Jurkat, Clone E6-1 (cell line): Measurements from ENCODE around the gene HS6ST2.

Experiments
- DNase-seq: peaks from one replicate; pipeline ENCODE4 v3.0.0-alpha.2; 2011; ENCODE audit warnings: low read depth, low spot score
- H3K4me3 ChIP-seq: 2 replicates; pipeline ENCODE4 v1.5.1; 2011; ENCODE audit warnings: mild to moderate bottlenecking, low read length, control low read depth, moderate library complexity

The HS6ST2 gene

DNA sequence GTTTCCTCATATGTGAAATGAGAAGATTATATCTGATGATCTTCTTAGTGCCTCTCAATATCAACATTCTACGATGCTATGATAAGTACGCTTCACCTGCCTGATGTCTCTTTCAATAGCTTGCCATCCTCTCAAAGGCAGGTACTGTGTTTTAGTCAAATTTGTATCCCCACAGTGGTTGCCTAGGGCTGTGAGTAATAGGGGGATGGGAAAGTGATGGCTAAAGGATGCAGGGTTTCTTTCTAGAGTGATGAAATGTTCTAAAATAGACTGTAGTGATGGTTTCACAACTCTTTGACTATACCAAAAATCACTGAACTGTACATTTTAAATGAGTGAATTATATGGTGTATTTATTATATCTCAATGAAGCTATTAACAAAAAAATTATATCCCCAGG is 142.8 kb downstream of the HS6ST2 start:
- no peak overlapping the region for H3K4me3 ChIP-seq
- no peak for DNase-seq

DNA sequence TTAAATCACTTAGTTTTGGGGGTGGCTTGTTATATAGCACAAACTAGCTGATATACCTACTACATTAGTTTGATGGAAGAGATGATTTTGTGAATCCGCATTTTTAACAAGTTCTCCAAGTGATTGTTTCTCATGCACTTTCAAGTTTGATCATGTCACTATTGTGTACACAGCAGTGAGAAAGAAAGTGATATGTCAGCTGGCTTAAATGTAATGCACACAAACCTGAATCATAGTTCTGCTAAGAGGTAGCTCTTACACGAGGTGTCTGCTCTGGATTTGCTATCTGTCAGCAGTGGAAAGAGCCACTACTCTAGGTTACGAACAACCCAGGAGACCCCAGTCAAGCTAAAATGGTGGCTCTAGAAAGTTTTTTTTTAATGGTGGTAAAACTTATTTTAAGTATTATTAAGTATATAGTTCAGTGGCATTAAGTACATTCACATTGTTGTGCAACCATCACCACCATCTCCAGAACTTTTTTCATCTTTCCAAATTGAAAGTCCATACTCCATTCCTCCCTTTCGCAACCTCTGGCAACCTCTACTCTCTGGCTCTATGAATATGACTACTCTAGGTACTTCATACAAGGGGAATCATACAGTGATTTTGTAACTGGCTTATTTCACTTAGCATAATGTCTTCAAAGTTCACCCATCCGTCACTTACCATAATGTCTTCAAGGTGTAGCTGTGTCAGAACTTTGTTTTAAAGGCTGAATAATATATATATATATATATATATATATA is 147.3 kb downstream of the HS6ST2 start:
- H3K4me3 ChIP-seq, result no peak overlapping the region
- DNase-seq, result no peak

DNA sequence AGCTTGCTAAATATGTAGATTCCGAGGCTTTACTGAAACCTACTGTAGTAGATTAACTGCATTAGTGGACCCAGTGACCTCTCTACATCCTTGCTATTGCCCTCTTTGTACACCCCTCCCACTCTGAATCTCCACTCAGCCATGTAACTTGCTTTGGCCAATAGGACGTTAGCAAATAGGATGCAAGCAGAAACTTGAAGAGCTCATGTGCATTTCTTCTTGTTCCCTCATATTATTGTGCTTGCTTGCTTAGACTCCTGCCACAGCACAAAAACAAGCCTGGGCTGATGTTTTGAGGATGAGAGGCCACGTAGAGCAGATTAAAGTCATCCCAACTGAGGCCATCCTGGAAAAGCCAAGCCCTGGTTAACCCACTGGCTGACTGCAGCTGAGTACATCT is 147.9 kb downstream of the HS6ST2 start:
- no peak overlapping the region for H3K4me3 ChIP-seq
- DNase-seq, result no peak

DNA sequence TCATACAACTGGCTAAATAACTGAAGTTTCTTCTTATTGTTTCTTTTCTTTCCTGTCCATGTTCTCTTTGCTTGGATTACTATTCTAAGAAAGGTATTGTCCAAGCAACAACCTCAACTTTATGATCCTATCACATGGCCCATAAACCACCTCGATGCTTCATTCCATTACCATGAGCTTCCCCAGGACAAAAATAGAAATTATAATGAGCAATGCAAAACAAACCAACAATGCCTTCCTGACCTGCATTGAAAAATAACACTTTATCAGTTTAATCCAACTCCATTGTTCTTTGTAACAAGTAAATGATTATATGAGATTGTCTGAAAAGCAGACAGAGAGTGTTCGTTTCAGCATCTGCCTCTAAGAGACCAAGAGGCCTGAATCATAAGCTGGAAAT is 148.8 kb downstream of the HS6ST2 start:
- no peak for DNase-seq
- no peak overlapping the region for H3K4me3 ChIP-seq

DNA sequence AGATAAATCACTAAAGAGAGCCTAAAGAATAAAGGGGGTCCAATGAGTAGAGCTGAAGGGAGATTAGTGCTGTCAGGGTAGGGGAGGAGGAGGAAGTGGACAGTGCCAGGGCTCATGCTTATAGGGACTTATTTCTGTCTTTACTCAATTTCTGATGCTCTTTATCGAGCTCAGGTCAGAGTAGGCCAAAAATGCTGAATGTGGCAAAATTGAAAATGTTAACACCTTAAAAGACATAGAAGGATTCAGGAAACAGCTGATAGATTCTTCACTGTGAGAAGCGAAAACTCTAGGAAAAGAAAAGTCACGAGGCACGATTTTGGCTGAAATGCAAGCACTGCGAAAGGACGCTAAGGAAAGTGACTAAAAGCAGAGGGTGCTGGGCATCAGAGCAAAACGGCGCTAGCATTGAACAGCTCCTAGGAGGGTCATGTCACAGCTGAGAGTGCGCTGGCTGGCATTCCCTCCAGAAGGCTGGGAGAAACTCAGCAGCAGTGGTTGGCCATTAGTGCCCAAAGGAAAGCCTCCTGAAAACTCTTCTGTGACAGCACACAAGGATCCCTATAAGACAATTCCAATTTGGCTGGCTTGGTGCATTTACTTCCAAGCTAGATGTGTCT is 150.9 kb downstream of the HS6ST2 start:
- H3K4me3 ChIP-seq, result no peak overlapping the region
- DNase-seq, result no peak

DNA sequence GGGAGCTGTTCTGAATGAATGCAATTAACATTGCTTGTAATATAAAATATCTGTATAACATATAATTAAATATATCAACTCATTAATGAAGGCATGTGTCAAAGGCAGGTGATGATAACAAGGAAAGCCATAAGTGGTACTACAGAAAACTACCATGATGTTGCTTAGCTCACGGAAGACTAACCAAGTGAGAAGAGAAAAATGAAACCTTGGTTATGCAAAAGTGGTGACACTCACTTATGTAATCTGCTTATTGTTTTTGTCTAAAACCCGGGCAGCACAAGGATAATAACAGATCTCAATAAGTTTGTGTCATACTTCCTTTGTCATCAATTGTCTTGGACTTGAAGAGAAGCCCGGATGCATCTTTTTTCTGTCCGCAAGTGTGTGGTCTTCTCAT is 156.4 kb downstream of the HS6ST2 start:
- no peak overlapping the region for H3K4me3 ChIP-seq
- no peak for DNase-seq

DNA sequence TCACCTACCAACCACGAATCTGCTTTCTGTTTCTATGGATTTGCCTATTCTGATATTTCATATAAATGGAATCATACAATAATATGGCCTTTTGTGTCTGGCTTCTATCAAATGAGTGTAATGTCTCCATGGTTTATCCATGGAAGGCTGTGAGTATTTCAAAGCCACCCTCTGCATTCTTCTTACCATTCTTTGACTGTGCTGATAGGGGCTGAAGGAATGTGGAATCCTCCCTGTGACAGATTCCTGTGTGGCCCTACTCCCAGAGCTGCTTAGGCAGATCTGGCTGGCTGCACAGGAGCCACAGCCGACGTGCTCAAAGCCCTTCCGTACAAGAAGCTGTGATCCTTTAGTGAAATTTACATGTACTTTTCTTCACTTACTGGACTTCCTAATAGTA is 163.2 kb downstream of the HS6ST2 start:
- DNase-seq, result no peak
- H3K4me3 ChIP-seq, result no peak overlapping the region

DNA sequence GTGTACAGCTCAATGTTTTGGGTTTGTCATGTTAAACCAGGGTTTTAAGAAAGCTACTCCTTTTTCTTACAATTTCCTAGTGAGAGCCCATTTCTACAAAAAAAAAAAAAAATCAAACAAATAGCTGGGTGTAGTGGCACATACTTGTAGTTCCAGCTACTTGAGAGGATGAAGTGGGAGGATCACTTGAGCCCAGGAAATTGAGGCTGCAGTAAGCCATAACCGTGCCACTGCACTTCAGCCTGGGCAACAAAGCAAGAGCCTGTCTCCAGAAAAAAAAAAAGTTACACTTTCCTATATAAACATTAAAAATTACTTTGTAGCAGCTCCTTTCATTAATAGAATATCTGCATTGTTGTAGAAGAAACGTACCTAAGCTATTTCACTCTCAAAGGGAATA is 166.7 kb downstream of the HS6ST2 start:
- no peak overlapping the region for H3K4me3 ChIP-seq
- DNase-seq, result no peak

DNA sequence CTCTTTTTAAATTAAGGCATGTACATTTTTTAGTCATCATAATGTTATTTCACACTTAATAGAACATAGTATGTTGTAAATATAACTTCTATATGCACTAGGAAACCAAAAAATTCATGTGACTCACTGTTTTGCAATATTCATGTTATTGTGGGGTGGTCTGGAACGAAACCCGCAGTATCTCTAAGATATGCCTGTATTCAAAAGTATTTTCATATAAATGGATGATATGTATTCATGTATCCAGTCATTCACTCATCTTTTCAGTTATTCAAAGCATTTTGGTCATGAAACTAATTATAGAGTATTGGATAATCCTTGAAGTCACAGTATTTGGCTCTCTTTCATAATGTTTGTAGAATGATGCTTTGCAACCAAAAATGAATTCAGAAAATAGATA is 168.1 kb downstream of the HS6ST2 start:
- H3K4me3 ChIP-seq, result no peak overlapping the region
- no peak for DNase-seq

DNA sequence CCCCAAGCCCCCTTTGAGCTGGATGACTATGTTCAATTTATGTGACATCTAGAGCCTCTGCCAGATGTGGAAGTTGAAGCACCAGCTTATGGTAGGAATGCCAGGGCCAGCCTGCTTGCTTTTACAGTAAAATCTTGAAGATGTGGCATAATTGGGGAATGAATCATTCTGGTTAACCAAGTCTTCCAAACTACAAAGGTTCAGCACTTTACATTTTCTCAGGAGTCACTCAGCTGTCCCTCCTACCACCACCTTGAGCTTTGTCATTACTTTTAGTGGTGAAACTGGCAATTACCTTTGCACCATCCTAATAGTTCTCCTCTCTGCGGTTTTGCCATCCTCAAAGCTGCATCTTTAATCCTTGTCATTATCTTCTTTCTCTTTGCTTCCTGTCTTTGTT is 172.2 kb downstream of the HS6ST2 start:
- H3K4me3 ChIP-seq, result no peak overlapping the region
- DNase-seq, result no peak

DNA sequence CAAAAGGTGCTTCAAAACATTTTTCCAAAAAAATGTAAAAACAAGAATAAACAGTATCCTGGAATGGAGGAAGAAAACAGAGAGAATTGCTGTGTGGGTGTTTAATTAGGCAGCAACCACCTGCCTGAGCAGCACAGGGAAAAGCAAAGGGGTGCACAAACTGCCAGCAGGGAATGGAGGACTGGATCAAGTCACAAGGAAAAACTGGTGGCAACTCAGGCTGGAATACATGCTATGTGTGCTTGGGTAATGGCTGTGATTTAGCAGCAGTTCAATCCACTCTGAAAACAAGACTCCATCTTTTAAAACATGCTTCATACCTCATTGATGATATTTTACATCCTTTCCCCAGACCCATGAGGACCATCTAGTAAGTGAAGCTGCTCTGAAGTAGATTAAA is 179.5 kb downstream of the HS6ST2 start:
- no peak for DNase-seq
- no peak overlapping the region for H3K4me3 ChIP-seq

DNA sequence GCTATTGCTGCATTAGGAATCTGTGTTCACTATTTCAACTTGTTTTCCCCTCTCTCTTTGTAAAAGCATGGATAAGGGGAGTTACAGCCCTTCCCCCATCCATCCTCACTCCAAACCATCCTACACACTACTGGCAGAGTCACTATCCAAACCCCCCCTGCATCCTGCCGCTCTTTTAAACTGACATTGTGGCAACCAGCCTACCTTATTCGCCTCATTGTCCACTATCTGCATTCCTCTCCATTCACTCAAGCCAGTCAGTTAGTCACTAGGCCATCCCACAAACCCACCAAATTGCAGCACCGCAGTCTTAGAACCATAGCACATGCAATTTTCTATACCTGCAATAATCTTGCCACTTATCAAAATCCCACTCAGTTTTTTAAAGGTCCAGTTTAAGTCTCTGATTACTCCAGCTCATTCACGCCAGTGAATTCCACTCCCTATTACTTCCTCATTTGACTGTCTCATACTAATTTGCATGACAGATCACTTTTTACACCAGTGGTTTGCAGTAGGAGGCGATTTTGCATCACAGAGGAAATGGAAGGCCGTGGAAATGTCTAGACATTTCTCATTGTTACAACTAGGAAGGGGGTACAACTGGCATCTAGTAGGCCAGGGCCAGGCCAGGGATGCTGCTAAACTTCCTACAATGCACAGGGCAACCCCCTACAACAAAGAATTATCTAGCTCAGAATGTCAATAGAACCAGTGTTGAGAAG is 181.8 kb downstream of the HS6ST2 start:
- no peak for DNase-seq
- H3K4me3 ChIP-seq, result no peak overlapping the region

DNA sequence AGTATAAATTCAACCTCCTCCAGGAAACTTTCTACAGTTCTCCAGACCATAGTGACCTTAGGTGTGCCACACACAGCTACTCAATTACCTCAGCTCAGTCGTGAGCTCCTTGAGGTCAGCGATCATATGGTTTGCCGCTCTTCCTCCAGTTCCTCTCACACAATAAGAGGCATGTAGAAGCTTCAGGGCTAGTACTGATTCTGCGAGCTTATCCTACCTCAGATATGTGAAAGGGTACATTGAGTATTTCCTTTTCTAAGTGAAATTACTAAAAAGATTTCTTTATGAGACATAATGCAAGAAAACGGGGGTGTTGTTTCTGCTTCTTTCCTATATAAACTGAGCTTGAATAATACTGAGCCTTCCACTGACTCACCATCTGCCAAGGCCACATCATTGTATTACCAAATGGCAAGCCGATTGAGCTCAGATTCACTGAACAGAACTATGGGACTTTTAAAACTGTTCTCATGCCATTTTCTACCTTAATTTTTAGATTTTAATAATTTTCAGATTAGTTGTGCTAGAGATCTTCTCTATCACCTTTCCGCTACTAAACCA is 183.1 kb downstream of the HS6ST2 start:
- DNase-seq, result no peak

DNA sequence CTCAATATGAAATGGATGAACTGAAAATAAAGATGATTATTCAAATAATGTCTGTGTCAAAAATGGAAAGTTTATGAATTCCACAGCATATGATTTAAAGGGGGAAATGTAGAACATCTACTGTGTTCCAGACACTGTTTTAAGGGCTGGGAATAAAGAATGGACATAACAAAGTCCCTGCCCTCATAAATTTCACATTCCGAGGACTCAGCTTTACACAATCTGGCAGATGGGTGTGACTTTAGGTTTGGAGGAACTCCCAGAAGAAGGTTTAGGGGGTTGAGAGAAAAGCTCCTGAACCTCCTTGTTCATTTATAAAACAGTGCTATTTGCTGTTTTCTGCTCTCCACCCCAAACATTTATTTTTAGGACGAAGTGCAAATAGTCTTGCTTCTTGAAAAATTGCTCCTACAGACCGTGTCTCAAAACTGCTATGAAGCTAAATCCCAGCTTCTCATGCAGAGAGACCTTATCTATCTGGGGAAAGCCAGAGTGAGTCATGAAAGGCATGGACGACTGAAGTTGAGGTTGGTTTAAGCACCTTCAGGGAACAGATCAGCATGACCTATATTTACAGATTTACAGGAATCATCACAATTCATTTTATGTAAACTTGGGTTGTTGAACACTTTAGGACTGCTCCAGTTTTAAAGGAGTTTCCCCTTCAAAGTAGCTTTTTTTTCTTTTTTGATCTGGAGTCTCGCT is 184.3 kb downstream of the HS6ST2 start:
- DNase-seq, result no peak

More for the DNA sequence above, 183.1 kb downstream of the HS6ST2 start:
- H3K4me3 ChIP-seq, result no peak overlapping the region

DNA sequence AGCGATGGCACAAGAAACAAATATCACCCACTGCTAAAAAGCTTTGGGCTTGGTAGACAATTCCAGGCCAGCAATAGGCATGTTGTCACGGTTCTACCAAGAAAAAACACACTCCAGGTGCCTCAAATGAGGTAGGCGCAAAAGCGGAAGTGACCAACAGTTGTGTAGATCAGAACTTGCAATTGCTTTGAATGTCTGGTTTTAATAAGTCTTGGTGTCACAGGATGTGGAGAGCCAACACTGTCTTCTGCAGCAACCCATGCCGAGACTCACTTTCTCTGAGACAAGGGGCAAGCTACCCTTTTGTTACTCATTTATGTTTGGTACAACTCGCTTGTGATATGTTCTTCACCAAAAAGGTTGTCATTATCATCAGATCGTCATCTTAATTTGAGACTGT is 188.8 kb downstream of the HS6ST2 start:
- no peak overlapping the region for H3K4me3 ChIP-seq
- no peak for DNase-seq

More for the DNA sequence above, 184.3 kb downstream of the HS6ST2 start:
- no peak overlapping the region for H3K4me3 ChIP-seq

DNA sequence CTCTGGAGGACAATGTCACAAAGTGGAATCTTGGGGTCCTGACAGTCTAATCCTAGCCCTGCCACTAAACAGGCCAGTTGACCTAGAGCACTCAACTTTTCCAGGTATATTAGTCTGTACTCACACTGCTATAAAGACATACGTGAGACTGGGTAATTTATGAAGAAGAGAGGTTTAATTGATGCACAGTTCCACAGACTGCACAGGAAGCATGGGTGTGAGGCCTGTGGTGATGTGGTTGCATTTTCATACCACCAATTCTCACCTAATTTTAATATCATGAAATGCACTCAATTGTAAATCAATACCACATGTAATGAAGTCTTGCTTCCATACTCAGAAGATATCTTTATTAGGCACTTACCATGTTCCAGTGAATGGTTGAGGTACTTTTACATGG is 192.0 kb downstream of the HS6ST2 start:
- DNase-seq, result no peak
- H3K4me3 ChIP-seq, result no peak overlapping the region

DNA sequence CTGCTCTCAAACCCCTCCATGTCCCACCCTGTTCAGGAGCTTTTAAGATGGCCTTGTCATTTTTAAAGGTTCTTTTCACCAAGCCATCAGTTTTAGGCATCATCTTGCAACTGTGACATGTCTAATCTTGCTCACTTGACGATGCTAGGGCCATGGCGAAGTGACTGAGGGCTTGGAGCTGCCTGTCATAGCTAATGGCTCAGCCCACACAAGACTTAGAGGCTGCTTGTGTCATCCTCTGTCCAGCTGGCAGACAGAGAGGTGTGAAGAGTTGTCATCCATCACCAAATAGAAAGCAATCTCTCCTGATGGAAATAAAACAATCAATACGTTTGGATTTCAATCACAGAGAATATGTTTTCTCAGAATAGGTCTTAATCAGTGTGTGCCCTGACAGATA is 194.9 kb downstream of the HS6ST2 start:
- no peak for DNase-seq
- no peak overlapping the region for H3K4me3 ChIP-seq

DNA sequence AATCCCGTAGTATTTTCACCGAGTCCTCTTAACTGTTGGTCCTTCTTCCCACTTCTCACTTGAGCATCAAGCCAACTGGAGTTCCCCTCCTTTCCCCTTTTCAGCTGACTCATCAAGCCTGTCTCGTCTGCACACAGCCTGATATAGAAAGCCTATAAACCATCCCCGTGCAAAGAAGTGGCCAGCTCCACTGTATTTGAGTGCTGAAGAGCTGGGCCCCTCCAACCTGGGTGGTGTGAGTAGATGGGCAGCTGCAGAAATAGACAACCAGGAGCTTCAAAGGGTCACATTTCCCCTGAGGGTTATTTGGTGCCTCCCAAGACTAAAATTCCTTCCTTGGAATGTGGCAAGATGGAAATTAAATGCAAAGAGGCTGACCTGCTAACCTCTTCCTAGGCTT is 199.7 kb downstream of the HS6ST2 start:
- no peak overlapping the region for H3K4me3 ChIP-seq
- no peak for DNase-seq

DNA sequence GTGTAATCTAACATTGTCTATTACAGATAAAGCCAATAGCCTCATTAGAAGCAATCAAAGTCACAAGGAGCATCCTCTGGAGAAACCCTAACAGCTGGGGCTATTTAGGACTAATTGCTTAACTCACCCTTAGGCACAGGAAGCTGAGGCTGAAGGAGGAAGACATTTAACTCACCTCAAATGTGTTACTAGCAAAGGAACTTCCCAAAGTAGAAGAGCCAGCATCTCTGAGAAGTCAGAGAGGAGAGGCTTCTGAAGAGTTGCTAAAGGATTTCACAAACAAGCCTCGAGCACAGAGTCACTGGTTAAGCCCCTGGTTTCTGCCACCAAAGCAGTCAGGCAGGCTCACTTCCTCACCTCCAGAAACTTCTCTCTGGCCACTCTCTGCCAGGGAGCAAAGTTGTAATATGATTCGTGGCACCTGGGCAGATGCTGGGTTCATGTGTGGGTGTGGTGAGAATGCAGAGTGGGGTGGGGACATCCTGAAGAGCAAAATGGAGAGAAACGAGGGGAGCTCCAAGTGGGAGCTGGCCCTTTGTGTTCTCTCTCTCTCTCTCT is 201.3 kb downstream of the HS6ST2 start:
- H3K4me3 ChIP-seq, result no peak overlapping the region
- no peak for DNase-seq
